B cell (primary cell): ENCODE data around the gene NFIC. TPM values are rescaled to one million over a fixed set of nuclear protein-coding genes. Genes with fewer than 3 reads are reported as not detected.

Source experiments
- ATAC-seq: fragments of 200-7000 bp; cut with Tn5 transposase; one replicate; pipeline ENCODE4 v1.10.0; 2021; ENCODE audit warnings: low read depth, mild to moderate bottlenecking, moderate number of reproducible peaks, moderate library complexity
- CTCF ChIA-PET: fragments of 350-600 bp; sonication (Branson Sonifier 250); formaldehyde crosslinking; loops from one replicate; lab custom pipeline; 2021; ENCODE audit warnings: antibody characterized with exemption, inconsistent platforms; lab: Charles Lee
- POLR2A ChIA-PET: fragments of 350-600 bp; sonication (Branson Sonifier 250); formaldehyde crosslinking; loops from one replicate; lab custom pipeline; 2021; ENCODE audit warnings: antibody characterized with exemption; lab: Charles Lee
- DNase-seq: peaks from one replicate; pipeline ENCODE4 v3.0.0; 2013
- H2AFZ ChIP-seq: 2 replicates; pipeline ENCODE4 v1.6.1; 2012; ENCODE audit warnings: mild to moderate bottlenecking, low read depth, low read length; ENCODE audit not compliant: insufficient read depth, poor library complexity, severe bottlenecking
- H3K27ac ChIP-seq, 2 donors: 1 replicate in 1 of 2; 2 replicates in 1 of 2; pipeline ENCODE4 v1.5.1; 2012 to 2013; ENCODE audit warnings: low read length in 2 of 2, mild to moderate bottlenecking in 2 of 2, moderate library complexity in 1 of 2
- H3K27me3 ChIP-seq, 4 experiments: fragments of 200-600 bp in 1 of 4; sonication (generic) in 1 of 4; replicated peaks in 1 of 4; 1 replicate in 2 of 4; 2 replicates in 2 of 4; pipeline versions ENCODE4 v1.6.1 to v1.7.0; 2013 to 2016; ENCODE audit warnings: low read length in 3 of 4, mild to moderate bottlenecking in 2 of 4, mixed read lengths in 1 of 4, moderate library complexity in 1 of 4; ENCODE audit not compliant: insufficient read depth in 4 of 4, control insufficient read depth in 3 of 4; ENCODE audit errors: control extremely low read depth in 1 of 4
- H3K36me3 ChIP-seq, 2 experiments: replicated peaks in 1 of 2; 1 replicate in 1 of 2; 2 replicates in 1 of 2; pipeline versions ENCODE4 v1.6.1 to v1.7.1; 2013; ENCODE audit warnings: low read length in 1 of 2; ENCODE audit not compliant: insufficient read depth in 2 of 2, control insufficient read depth in 1 of 2; ENCODE audit errors: control extremely low read depth in 1 of 2, extremely low read depth in 1 of 2
- H3K4me1 ChIP-seq, 2 donors: fragments of 200-600 bp in 1 of 2; sonication (generic) in 1 of 2; 1 replicate in 1 of 2; 2 replicates in 1 of 2; pipeline versions ENCODE4 v1.5.1 to v1.6.1; 2013 to 2017; ENCODE audit warnings: low read length in 2 of 2; ENCODE audit not compliant: control insufficient read depth in 2 of 2, insufficient read depth in 2 of 2
- H3K4me2 ChIP-seq: replicated peaks from 2 replicates; pipeline ENCODE3; 2012; ENCODE audit warnings: mild to moderate bottlenecking, low read depth, low read length; ENCODE audit not compliant: poor library complexity, severe bottlenecking
- H3K4me3 ChIP-seq, 5 experiments: fragments of 200-600 bp in 1 of 5; sonication (generic) in 1 of 5; 1 replicate in 3 of 5; 2 replicates in 2 of 5; pipeline versions ENCODE4 v1.5.1 to v1.7.0; 2011 to 2016; ENCODE audit warnings: low read length in 4 of 5, mild to moderate bottlenecking in 4 of 5, low read depth in 2 of 5, control low read depth in 1 of 5, moderate library complexity in 1 of 5; ENCODE audit not compliant: insufficient read depth in 1 of 5; ENCODE audit errors: control extremely low read depth in 1 of 5, extremely low read depth in 1 of 5
- H3K79me2 ChIP-seq: fragments of 200-600 bp; sonication (generic); one replicate; pipeline ENCODE4 v1.6.0; 2016; ENCODE audit warnings: low read length; ENCODE audit not compliant: control insufficient read depth, insufficient read depth
- H3K9ac ChIP-seq: fragments of 200-600 bp; sonication (generic); 2 replicates; pipeline ENCODE4 v1.6.1; 2017; ENCODE audit warnings: mild to moderate bottlenecking, low read length, moderate library complexity
- H3K9me3 ChIP-seq, 3 donors: one replicate each; pipeline versions ENCODE4 v1.6.1 to v1.7.1; 2013; ENCODE audit warnings: low read length in 2 of 3; ENCODE audit not compliant: control insufficient read depth in 2 of 3, insufficient read depth in 1 of 3; ENCODE audit errors: control extremely low read depth in 1 of 3
- H4K20me1 ChIP-seq: 2 replicates; pipeline ENCODE4 v1.6.0; 2012; ENCODE audit warnings: mild to moderate bottlenecking, low read length; ENCODE audit not compliant: insufficient read depth, control insufficient read depth, poor library complexity, severe bottlenecking
- H3K27ac Mint-ChIP-seq: one replicate; pipeline ENCODE4 v1.8.0; 2021; ENCODE audit warnings: mixed read lengths
- H3K27me3 Mint-ChIP-seq: one replicate; pipeline ENCODE4 v1.8.0; 2021; ENCODE audit warnings: mixed read lengths
- H3K4me1 Mint-ChIP-seq: one replicate; pipeline ENCODE4 v1.8.0; 2021; ENCODE audit warnings: mixed read lengths
- H3K4me3 Mint-ChIP-seq: one replicate; pipeline ENCODE4 v1.8.0; 2021; ENCODE audit warnings: mixed read lengths
- H3K9me3 Mint-ChIP-seq: one replicate; pipeline ENCODE4 v1.8.0; 2022; ENCODE audit warnings: mixed read lengths; ENCODE audit not compliant: insufficient read depth
- EZH2 ChIP-seq: IDR thresholded peaks from 2 replicates; pipeline ENCODE4 v1.6.1; 2012; ENCODE audit warnings: borderline replicate concordance, low read depth, mild to moderate bottlenecking, moderate library complexity, low read length; ENCODE audit not compliant: insufficient read depth, poor library complexity, severe bottlenecking
- WGBS: methylation state at CpG from one replicate; pipeline ENCODE4 v1.1.5; 2013; ENCODE audit warnings: missing lambda C conversion rate; ENCODE audit not compliant: insufficient coverage; 5-methylcytosine and 5-hydroxymethylcytosine counted together
- intact Hi-C: fragments of 100-400 bp; cut with micrococcal nuclease; formaldehyde crosslinking; loops from one replicate; pipeline ENCODE4 v1.10.0; 2022
- polyA plus RNA-seq: library from polyadenylated mRNA; depleted of rRNA; stranded (reverse); fragments of >200 nt; gene quantifications from 2 replicates; pipeline ENCODE4 v1.2.3, GENCODE V29; 2012
- small RNA-seq: library from RNA; depleted of rRNA; stranded (forward); fragments of <200 nt; gene quantifications from one replicate; pipeline ENCODE3, GENCODE V24; 2012; ENCODE audit warnings: low replicate concordance, low read depth; ENCODE audit not compliant: insufficient read length
- total RNA-seq, 2 donors: library from RNA; stranded (reverse); fragments of 120-200 nt in 1 of 2; gene quantifications; 1 replicate in 1 of 2; 2 replicates in 1 of 2; pipeline versions ENCODE4 v1.2.3 to v1.2.4, GENCODE V29; 2013 to 2022
- TF ChIP-seq, protein P1 (sequence below): fragments of 200-600 bp; IDR thresholded peaks from one replicate; pipeline ENCODE4 v1.8.0; 2022; ENCODE audit warnings: antibody characterized with exemption, mild to moderate bottlenecking

Gene NFIC
- total and polyA plus RNA-seq, 2 donors (not counting 1 experiment from before 2014, with no cell fraction given) = 3.8 to 23.6 TPM

DNA sequence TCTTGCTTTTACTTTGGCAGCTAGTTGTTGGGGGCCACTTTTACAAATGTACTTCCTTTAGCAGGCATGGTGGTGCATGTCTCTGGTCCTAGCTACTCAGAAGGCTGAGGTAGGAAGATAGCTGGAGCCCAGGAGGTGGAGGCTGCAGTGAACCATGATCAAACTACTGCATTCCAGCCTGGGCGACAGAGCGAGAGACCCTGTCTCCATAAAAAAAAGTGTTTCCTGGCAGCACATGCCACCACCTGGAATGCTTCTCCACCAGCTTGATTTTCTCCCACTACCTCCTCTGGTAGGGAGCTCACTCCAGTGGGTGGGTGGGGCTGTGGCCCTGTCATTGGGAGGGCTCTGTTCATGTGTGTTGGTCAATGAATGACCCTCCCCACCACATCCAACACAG, 152.3 kb downstream of the NFIC start:
- no peak overlapping the region for H3K4me3 Mint-ChIP-seq
- intact Hi-C loops = loop anchor here (5.0 kb wide), 1 partner anchor 34 kb away; no protein-coding TSS in a partner anchor
- Histone ChIP-seq H2AFZ (no peak overlapping the region), H3K4me1 (peaks cover 10 to 31% of the 10 kb centered on the region in 2 donors), H3K9ac (no peak overlapping the region), H3K36me3 (peaks cover 0 to 38% of the 10 kb centered on the region in 2 experiments), H4K20me1 (peaks cover 97% of the 10 kb centered on the region), H3K27ac (no peak overlapping the region), H3K4me2 (no peak overlapping the region), H3K9me3 (peaks cover 0 to 5% (median 0%) of the 10 kb centered on the region in 3 donors), H3K79me2 (peaks cover 98% of the 10 kb centered on the region), H3K4me3 (no peak overlapping the region), H3K27me3 (no peaks in the 10 kb centered on the region)
- H3K27me3 Mint-ChIP-seq = no peaks in the 10 kb centered on the region
- H3K9me3 Mint-ChIP-seq = no peaks in the 10 kb centered on the region
- no peak for DNase-seq
- ATAC-seq = no peak
- POLR2A ChIA-PET = no interaction called here
- CTCF ChIA-PET = interaction anchor here (0.8 kb wide), 1 partner anchor 85 kb away, joined by 3 read pairs; no protein-coding TSS in a partner anchor
- peaks cover 44% of the 10 kb centered on the region for H3K4me1 Mint-ChIP-seq
- peak overlapping the region; percentile 50 for H3K27ac Mint-ChIP-seq
- whole genome bisulfite sequencing = no CpG with 5 or more reads among the region's 2 CpGs
- TF ChIP-seq, protein P1, sequence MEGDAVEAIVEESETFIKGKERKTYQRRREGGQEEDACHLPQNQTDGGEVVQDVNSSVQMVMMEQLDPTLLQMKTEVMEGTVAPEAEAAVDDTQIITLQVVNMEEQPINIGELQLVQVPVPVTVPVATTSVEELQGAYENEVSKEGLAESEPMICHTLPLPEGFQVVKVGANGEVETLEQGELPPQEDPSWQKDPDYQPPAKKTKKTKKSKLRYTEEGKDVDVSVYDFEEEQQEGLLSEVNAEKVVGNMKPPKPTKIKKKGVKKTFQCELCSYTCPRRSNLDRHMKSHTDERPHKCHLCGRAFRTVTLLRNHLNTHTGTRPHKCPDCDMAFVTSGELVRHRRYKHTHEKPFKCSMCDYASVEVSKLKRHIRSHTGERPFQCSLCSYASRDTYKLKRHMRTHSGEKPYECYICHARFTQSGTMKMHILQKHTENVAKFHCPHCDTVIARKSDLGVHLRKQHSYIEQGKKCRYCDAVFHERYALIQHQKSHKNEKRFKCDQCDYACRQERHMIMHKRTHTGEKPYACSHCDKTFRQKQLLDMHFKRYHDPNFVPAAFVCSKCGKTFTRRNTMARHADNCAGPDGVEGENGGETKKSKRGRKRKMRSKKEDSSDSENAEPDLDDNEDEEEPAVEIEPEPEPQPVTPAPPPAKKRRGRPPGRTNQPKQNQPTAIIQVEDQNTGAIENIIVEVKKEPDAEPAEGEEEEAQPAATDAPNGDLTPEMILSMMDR = no peak
- no peak for TF ChIP-seq EZH2

Small RNA genes lying within 50 kb of the gene (small RNA-seq; reads per million reads assigned to genes)
- gene AC005514.1 = not detected

Other genes with a start within 250 kb of the NFIC start
- 0.37 TPM in 1 of 2 replicates, not detected in the other for gene GNA15, start 230.6 kb upstream of the NFIC start, total RNA-seq
- 0.52 and 1.4 TPM in 2 replicates for gene GNA15, start 230.6 kb upstream of the NFIC start, polyA plus RNA-seq
- gene S1PR4, start 187.8 kb upstream of the NFIC start, total RNA-seq = 129 TPM in 2 replicates
- gene S1PR4, start 187.8 kb upstream of the NFIC start, polyA plus RNA-seq = 43.5 and 84.2 TPM in 2 replicates
- gene NCLN, start 180.7 kb upstream of the NFIC start, total RNA-seq = 53.6 and 55.0 TPM in 2 replicates
- 82.0 and 92.1 TPM in 2 replicates for gene NCLN, start 180.7 kb upstream of the NFIC start, polyA plus RNA-seq
- 0.15 TPM in 1 of 2 replicates, not detected in the other for gene CELF5, start 141.9 kb upstream of the NFIC start, total RNA-seq
- gene CELF5, start 141.9 kb upstream of the NFIC start, polyA plus RNA-seq = not detected in 2 replicates
- not detected in 2 replicates for gene SMIM24, start 113.9 kb downstream of the NFIC start, total RNA-seq
- 0.82 TPM in 1 of 2 replicates, not detected in the other for gene SMIM24, start 113.9 kb downstream of the NFIC start, polyA plus RNA-seq
- gene SMIM44, start 116.9 kb downstream of the NFIC start, total RNA-seq = not detected in 2 replicates
- gene SMIM44, start 116.9 kb downstream of the NFIC start, polyA plus RNA-seq = not detected in 2 replicates
- gene DOHH, start 134.1 kb downstream of the NFIC start, total RNA-seq = 8.4 and 8.6 TPM in 2 replicates
- gene DOHH, start 134.1 kb downstream of the NFIC start, polyA plus RNA-seq = 6.6 and 7.0 TPM in 2 replicates
- gene FZR1, start 139.7 kb downstream of the NFIC start, total RNA-seq = 96.1 and 105 TPM in 2 replicates
- 83.5 and 102 TPM in 2 replicates for gene FZR1, start 139.7 kb downstream of the NFIC start, polyA plus RNA-seq
- 17.3 and 18.6 TPM in 2 replicates for gene TEKTIP1, start 172.6 kb downstream of the NFIC start, total RNA-seq
- 6.3 and 9.6 TPM in 2 replicates for gene TEKTIP1, start 172.6 kb downstream of the NFIC start, polyA plus RNA-seq
- gene MFSD12, start 191.0 kb downstream of the NFIC start, total RNA-seq = 99.6 and 100 TPM in 2 replicates
- gene MFSD12, start 191.0 kb downstream of the NFIC start, polyA plus RNA-seq = 133 and 154 TPM in 2 replicates
- 59.0 and 60.7 TPM in 2 replicates for gene HMG20B, start 206.4 kb downstream of the NFIC start, total RNA-seq
- 41.7 and 42.4 TPM in 2 replicates for gene HMG20B, start 206.4 kb downstream of the NFIC start, polyA plus RNA-seq
- 0.36 and 0.47 TPM in 2 replicates for gene GIPC3, start 218.9 kb downstream of the NFIC start, total RNA-seq
- gene GIPC3, start 218.9 kb downstream of the NFIC start, polyA plus RNA-seq = 0.39 and 0.48 TPM in 2 replicates
- 3.9 and 6.1 TPM in 2 replicates for gene TBXA2R, start 240.3 kb downstream of the NFIC start, total RNA-seq
- 7.9 and 8.0 TPM in 2 replicates for gene TBXA2R, start 240.3 kb downstream of the NFIC start, polyA plus RNA-seq